HG03095 (cell line): ENCODE data around the gene AIG1.
"Not testable (repeated sequence)": the region's sequence is repeated elsewhere in the genome, so short reads cannot be mapped to it uniquely, and the experiment has no call there.

ENCODE experiments used
- ATAC-seq: cut with Tn5 transposase; IDR thresholded peaks from one replicate; pipeline ENCODE4 v1.9.1; 2021; ENCODE audit warnings: moderate library complexity; ENCODE audit not compliant: unreplicated experiment

AIG1 gene

DNA sequence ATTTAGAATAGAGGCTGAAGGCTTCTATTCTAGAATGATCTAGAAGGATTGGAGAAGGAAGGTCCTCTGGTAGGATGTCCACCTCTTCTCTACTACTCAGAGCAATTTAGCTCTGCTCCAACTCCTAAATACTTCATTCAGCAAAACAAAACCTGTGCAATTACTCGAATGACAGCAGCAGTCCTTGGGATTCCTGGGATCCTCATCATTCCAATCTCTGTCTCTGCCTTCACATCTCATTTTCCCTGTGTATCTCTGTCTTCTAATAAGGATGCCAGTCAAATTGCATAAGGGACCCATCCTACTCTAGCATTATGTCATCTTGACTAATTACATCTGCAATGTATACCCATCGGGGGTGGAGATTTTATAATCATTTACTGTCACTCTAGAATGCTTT is 5.5 kb upstream of the AIG1 start:
- ATAC-seq: no peak

DNA sequence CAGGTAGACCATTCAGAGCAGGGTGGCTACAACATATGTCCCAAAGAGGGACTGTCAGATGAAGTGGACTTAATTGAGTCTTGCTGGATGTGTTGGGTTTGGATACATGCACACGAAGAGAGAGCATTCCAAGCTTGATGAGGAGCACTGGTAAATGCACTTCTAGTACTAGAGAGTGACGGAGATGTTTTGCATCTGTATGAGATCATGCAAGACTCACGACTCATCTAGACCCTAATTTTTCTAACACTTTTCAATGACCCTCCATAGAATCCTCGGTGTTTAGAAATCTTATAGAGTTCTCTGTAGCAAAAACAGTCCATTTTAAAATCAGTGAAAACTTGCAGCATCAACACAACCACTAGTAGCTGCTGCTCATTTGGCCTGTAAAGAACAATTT is 4.8 kb upstream of the AIG1 start:
- ATAC-seq: no peak

GRCh38 chr6:143058987-143059386 is 1.7 kb upstream of the AIG1 start:
- ATAC-seq: no peak

DNA sequence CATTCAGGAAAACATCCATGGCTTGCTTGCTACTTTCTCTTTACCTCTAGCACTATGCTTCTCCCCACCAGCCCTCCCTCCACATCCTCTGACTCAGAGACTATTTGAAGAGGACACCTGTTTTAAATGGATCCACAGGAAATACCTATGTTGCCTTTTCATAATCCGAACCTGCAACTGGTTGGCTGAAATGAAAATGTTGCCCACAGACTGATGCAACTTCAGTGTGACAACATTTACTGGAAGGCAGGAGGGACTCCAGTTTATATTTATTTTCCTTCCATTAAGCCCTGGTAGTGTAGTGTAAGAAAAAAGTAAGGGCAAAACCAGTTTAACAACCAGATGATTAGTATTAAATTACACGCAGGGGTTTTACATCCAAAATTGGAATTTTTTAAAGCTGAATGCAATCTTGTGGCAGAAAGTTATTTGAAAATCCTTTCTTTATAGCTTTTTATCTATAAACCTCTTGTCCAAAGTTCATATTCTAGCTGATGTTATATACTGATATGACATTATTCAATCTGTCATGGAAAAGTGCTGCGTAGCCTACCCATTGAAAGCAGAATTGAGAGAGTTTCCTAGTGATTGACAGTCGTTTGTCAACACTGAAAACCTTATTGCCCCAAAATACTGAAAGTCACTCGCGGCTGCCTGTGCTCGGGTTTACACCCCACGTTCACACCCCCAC is 881 bp upstream of the AIG1 start:
- no peak for ATAC-seq

DNA sequence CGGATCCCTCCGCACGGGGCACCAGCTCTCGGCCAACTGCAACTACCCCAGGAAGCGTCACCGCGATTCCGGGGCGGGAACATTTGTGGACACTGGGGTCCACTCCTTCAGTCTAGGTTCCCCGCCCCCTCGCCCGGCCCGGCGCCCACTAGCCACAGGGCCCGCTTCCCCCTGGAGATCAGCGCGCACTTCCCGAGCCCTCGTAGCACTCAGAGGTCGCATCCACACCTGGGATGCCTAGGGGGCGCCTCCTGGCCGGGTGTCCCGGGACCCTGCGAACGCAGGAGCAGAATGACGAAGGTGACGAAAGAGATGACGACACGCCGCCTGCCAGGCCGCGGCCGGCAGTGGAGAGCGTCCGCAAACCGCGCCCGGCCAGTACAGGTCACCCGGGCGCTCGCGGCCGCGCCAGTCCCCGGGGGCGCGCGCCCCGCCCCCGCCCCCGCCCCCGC is 309 bp upstream of the AIG1 start:
- peak; percentile 65 for ATAC-seq

- ATAC-seq: no peak
These were observed 1.1 kb downstream of the AIG1 start for GRCh38 chr6:143061597-143062385.

GRCh38 chr6:143062551-143062950 is 1.9 kb downstream of the AIG1 start:
- no peak for ATAC-seq

- ATAC-seq: no peak
These were observed 2.9 kb downstream of the AIG1 start for GRCh38 chr6:143063631-143064030.

DNA sequence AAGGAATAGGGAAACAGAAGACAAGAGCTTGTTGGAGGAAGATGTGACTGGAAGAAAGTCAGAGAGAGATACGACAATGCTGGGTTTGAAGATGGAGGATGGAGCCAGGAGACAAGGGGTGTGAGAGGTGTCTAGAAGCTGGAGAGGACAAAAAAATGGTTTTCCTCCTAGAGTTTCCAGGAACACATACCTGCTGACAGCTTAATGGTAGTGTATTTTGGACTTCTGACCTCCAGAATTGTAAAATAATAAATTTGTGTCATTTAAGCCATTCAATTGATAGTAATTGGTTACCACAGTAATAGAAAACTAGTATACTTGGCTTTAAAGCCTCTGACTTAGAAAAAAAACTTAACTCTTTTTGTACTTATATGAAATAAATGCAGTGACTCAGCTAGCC is 3.6 kb downstream of the AIG1 start:
- no peak for ATAC-seq

DNA sequence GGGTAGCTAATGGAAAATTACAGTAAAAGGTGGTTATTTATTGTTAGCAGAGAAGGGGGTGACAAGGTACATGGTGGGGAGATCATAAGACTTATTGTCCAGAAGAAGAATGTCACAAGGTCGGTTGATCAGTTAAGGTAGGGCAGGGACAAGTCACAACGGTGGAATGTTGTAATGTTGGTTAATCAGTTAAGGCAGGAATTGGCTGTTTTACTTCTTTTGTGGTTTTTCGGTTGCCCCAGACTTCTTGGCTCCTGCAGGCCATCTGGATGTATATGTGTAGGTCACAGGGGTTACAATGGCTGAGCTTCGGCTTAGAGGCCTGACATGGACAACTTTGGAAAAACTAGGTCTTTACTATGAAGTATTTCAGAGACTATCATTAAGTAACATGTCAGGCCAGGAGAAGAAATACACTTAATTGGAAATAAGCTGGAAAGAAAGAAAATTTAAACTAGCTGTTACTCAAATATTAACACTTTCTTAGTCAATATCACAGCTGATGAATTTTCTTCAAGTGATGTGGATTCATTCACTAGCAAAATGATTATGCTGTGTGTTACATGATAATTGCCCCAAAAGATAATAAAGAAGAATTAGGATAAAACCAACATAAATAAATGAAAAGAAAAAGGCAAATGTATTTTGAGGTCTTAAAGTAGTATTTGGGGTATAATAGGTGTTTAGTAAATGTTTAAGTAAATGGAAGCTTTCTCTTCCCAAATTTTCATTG is 4.4 kb downstream of the AIG1 start:
- ATAC-seq: no peak

- ATAC-seq: no peak
These were observed 7.3 kb downstream of the AIG1 start for GRCh38 chr6:143068001-143068400.

DNA sequence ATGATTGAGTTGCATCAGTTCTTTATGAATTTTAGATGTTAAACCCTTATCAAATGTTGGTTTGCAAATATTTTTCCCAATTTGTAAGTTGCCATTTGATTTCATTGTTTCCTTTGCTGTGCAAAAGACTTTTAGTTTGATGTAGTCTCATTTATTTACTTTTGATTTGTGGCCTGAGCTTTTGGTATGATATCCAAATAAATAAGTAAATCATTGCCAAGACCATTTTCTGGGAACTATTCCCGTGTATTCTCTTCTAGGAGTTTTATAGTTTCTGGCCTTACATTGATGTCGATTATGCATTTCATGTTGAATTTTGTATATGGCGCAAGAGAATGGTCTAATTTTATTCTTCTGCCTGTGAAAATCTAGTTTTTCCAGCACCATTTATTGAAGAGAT is 13.4 kb downstream of the AIG1 start:
- ATAC-seq: no peak

GRCh38 chr6:143074670-143075318 is 14.1 kb downstream of the AIG1 start:
- ATAC-seq: no peak

GRCh38 chr6:143078468-143079324 is 18.0 kb downstream of the AIG1 start:
- ATAC-seq: no peak

- no peak for ATAC-seq
These were observed 18.6 kb downstream of the AIG1 start for GRCh38 chr6:143079325-143079640.

DNA sequence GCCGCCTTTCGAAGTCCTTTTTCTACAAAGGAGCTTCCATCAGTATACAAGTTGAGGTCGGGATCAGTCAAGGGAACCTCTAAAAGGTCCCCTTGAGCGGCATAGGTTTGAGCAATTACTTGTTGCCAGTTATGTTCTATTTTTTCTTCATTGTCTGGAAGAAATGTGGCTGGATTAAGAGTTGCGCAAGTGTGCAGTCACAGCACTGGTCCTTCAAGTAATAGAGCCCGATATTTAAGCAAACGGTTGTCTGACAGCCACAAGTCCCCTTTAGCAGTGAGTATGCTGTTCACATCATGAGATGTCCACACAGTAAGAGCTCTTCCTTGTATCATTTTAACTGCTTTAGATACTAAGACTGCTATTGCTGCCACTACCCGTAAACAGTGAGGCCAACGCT is 21.6 kb downstream of the AIG1 start:
- not testable (repeated sequence) for ATAC-seq

DNA sequence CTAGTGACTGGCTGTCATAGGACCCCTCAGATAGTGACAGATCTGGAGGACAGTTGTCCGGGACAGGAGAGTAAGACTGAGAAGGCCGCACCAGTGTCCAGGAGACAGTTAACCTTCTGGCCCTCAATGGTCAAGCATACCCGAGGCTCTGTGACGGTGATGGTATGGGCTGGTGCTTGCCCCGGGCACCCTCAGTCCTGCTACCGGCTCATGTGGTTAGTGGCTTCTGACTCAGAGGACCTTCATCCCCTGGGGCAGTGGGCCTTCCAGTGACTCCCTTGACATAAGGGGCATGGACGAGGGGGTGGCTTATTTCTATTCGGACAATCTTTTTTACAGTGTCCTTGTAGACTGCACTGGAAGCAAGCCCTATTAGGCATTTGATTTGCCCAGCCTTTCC is 23.3 kb downstream of the AIG1 start:
- not testable (repeated sequence) for ATAC-seq

DNA sequence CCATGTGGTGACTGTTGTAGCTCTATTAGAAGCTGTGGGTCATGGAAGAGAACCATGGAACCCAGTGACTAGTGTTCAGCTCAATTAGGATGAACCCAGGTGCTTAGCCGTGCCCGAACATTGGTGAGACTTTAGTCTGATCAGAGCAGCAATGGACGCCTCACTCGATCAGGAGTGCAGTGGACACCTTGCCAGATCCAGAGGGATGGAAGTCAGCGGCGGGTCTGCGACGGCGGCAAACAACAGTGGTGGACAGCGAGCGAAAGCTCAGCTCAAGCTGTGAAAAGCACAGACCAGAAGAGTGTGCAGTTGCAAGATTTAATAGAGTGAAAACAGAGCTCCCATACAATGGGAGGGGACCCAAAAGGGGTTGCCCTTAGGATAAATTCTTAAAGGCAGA is 26.6 kb downstream of the AIG1 start:
- not testable (repeated sequence) for ATAC-seq

DNA sequence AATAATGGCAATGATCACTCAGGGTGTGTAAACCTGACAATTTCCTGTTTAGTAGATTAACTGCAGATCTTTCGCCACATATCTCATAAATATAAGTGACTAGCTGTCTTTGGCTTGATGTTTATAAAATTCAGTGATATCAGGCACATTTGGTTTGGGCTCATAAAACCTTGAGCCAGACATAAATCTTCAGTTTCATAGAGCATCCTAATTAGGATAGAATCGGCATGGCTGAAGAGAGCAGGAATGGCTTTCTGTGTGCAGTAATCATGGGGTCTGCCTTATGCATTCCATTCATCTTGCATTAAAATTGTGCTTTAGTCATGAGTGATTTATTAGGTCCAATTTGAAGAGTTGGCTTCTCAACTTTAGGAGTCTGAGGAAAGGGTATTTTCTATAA is 27.2 kb downstream of the AIG1 start:
- no peak for ATAC-seq

- no peak for ATAC-seq
These were observed 29.8 kb downstream of the AIG1 start for GRCh38 chr6:143090314-143091044.
